SK-N-SH (cell line): ENCODE data around the gene IRF1.

ENCODE experiments used
- CHD2 ChIP-seq: fragments of 150-350 bp; IDR thresholded peaks from 2 replicates; pipeline ENCODE4 v1.6.1; 2018; ENCODE audit warnings: low read length; ENCODE audit not compliant: partially characterized antibody
- EZH2phosphoT487 ChIP-seq: fragments of 200-600 bp; sonication (generic); IDR thresholded peaks from 2 replicates; pipeline ENCODE4 v1.6.1; 2017; ENCODE audit warnings: low read depth, mixed run types, mild to moderate bottlenecking, antibody characterized with exemption, moderate library complexity, borderline replicate concordance
- FOXM1 ChIP-seq: IDR thresholded peaks from 2 replicates; pipeline ENCODE4 v1.4.0; 2012; ENCODE audit warnings: low read depth, mild to moderate bottlenecking
- JUND ChIP-seq: IDR thresholded peaks from 2 replicates; pipeline ENCODE4 v1.4.0; 2012
- MAX ChIP-seq: IDR thresholded peaks from 2 replicates; pipeline ENCODE4 v1.4.0; 2012; ENCODE audit warnings: low read depth
- PBX3 ChIP-seq: IDR thresholded peaks from 2 replicates; pipeline ENCODE4; 2012
- RAD21 ChIP-seq: IDR thresholded peaks from 2 replicates; pipeline ENCODE4 v1.6.1; 2012; ENCODE audit warnings: mild to moderate bottlenecking, low read length
- SIN3A ChIP-seq: IDR thresholded peaks from 2 replicates; pipeline ENCODE4 v1.6.1; 2012; ENCODE audit warnings: low read depth, mild to moderate bottlenecking, low read length, moderate library complexity, borderline replicate concordance
- TF ChIP-seq, protein P1 (sequence below): IDR thresholded peaks from 2 replicates; pipeline ENCODE4 v1.6.1; 2012; ENCODE audit warnings: mild to moderate bottlenecking, low read depth, low read length, moderate library complexity
- TF ChIP-seq, protein P2 (sequence below): fragments of 200-600 bp; sonication (generic); IDR thresholded peaks from 2 replicates; pipeline ENCODE4 v1.6.1; 2017; ENCODE audit warnings: antibody characterized with exemption, mild to moderate bottlenecking, moderate library complexity
- TF ChIP-seq, protein P3 (sequence below): IDR thresholded peaks from 2 replicates; pipeline ENCODE4 v1.4.0; 2012; ENCODE audit warnings: low read depth, borderline replicate concordance
- TF ChIP-seq, protein P4 (sequence below): fragments of 150-350 bp; IDR thresholded peaks from 2 replicates; pipeline ENCODE4 v1.6.1; 2017; ENCODE audit warnings: antibody characterized with exemption, low read length, low read depth, borderline replicate concordance

DNA sequence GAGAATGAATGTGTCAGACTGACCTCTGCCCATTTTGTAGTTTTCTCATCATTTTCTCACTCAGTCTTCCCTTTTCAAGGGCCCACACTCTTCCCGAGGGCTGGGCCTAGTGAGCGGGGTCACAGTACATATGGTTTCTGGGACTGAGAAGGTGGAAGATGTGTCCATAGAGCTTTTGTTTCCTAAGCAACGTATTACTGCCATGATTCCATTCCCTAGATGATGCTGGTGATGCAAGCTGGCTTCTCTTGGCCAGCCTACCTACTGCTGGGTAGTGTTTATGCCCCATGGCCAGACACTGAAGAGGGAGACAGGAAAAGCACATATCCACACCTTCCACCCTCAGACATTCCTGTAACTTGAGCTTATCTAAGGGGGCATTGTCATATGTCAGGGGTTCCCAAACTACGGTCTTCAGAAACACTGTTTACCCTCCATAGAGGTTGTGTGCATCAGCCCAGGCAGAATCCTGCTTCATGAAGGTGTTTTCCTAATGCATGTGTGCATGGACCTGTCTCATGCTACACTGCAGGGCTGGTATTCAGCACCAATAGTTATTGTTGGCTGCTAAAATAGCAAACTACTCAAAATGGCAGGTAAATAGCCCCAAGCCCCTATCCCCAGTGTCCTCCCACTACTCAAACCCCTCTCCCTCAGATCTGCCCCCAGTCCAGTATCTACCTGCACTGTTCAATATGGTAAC lies 9.5 kb downstream of the IRF1 start:
- TF ChIP-seq, protein P1, sequence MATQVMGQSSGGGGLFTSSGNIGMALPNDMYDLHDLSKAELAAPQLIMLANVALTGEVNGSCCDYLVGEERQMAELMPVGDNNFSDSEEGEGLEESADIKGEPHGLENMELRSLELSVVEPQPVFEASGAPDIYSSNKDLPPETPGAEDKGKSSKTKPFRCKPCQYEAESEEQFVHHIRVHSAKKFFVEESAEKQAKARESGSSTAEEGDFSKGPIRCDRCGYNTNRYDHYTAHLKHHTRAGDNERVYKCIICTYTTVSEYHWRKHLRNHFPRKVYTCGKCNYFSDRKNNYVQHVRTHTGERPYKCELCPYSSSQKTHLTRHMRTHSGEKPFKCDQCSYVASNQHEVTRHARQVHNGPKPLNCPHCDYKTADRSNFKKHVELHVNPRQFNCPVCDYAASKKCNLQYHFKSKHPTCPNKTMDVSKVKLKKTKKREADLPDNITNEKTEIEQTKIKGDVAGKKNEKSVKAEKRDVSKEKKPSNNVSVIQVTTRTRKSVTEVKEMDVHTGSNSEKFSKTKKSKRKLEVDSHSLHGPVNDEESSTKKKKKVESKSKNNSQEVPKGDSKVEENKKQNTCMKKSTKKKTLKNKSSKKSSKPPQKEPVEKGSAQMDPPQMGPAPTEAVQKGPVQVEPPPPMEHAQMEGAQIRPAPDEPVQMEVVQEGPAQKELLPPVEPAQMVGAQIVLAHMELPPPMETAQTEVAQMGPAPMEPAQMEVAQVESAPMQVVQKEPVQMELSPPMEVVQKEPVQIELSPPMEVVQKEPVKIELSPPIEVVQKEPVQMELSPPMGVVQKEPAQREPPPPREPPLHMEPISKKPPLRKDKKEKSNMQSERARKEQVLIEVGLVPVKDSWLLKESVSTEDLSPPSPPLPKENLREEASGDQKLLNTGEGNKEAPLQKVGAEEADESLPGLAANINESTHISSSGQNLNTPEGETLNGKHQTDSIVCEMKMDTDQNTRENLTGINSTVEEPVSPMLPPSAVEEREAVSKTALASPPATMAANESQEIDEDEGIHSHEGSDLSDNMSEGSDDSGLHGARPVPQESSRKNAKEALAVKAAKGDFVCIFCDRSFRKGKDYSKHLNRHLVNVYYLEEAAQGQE = no peak
- TF ChIP-seq, protein P2, sequence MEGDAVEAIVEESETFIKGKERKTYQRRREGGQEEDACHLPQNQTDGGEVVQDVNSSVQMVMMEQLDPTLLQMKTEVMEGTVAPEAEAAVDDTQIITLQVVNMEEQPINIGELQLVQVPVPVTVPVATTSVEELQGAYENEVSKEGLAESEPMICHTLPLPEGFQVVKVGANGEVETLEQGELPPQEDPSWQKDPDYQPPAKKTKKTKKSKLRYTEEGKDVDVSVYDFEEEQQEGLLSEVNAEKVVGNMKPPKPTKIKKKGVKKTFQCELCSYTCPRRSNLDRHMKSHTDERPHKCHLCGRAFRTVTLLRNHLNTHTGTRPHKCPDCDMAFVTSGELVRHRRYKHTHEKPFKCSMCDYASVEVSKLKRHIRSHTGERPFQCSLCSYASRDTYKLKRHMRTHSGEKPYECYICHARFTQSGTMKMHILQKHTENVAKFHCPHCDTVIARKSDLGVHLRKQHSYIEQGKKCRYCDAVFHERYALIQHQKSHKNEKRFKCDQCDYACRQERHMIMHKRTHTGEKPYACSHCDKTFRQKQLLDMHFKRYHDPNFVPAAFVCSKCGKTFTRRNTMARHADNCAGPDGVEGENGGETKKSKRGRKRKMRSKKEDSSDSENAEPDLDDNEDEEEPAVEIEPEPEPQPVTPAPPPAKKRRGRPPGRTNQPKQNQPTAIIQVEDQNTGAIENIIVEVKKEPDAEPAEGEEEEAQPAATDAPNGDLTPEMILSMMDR = no peak
- TF ChIP-seq JUND (no peak), CHD2 (no peak), EZH2phosphoT487 (no peak), PBX3 (no peak), FOXM1 (no peak), SIN3A (no peak), RAD21 (no peak), MAX (no peak)
- TF ChIP-seq, protein P3, sequence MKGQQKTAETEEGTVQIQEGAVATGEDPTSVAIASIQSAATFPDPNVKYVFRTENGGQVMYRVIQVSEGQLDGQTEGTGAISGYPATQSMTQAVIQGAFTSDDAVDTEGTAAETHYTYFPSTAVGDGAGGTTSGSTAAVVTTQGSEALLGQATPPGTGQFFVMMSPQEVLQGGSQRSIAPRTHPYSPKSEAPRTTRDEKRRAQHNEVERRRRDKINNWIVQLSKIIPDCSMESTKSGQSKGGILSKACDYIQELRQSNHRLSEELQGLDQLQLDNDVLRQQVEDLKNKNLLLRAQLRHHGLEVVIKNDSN = no peak
- TF ChIP-seq, protein P4, sequence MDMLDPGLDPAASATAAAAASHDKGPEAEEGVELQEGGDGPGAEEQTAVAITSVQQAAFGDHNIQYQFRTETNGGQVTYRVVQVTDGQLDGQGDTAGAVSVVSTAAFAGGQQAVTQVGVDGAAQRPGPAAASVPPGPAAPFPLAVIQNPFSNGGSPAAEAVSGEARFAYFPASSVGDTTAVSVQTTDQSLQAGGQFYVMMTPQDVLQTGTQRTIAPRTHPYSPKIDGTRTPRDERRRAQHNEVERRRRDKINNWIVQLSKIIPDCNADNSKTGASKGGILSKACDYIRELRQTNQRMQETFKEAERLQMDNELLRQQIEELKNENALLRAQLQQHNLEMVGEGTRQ = no peak
